Fibroblast of lung (primary cell): ENCODE results near the gene SNRK.

Experiments
- EZH2 ChIP-seq: IDR thresholded peaks from 2 replicates; pipeline ENCODE4 v1.5.1; 2012; ENCODE audit warnings: low read length, control low read depth, mild to moderate bottlenecking; ENCODE audit errors: missing control alignments
- TF ChIP-seq, protein P1 (sequence below), 2 donors: IDR thresholded peaks in 1 of 2; conservative IDR thresholded peaks in 1 of 2; 1 replicate in 1 of 2; 2 replicates in 1 of 2; pipeline ENCODE4 v1.5.1; 2011 to 2012; ENCODE audit warnings: low read length in 2 of 2, control low read depth in 1 of 2, inconsistent platforms in 1 of 2, low read depth in 1 of 2, mild to moderate bottlenecking in 1 of 2

DNA sequence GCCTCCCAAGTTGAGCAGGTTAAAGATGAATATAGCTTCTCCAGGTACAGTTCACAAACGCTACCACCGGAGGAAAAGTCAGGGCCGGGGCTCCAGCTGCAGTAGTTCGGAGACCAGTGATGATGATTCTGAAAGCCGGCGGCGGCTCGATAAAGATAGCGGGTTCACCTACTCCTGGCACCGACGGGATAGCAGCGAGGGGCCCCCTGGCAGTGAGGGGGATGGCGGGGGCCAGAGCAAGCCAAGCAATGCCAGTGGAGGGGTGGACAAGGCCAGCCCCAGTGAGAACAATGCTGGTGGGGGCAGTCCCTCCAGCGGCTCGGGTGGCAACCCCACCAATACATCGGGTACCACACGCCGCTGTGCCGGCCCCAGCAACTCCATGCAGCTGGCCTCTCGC lies 61.4 kb downstream of the SNRK start:
- TF ChIP-seq, protein P1, sequence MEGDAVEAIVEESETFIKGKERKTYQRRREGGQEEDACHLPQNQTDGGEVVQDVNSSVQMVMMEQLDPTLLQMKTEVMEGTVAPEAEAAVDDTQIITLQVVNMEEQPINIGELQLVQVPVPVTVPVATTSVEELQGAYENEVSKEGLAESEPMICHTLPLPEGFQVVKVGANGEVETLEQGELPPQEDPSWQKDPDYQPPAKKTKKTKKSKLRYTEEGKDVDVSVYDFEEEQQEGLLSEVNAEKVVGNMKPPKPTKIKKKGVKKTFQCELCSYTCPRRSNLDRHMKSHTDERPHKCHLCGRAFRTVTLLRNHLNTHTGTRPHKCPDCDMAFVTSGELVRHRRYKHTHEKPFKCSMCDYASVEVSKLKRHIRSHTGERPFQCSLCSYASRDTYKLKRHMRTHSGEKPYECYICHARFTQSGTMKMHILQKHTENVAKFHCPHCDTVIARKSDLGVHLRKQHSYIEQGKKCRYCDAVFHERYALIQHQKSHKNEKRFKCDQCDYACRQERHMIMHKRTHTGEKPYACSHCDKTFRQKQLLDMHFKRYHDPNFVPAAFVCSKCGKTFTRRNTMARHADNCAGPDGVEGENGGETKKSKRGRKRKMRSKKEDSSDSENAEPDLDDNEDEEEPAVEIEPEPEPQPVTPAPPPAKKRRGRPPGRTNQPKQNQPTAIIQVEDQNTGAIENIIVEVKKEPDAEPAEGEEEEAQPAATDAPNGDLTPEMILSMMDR (conservative IDR thresholded peaks at IDR 0.05 in 1 of 2, IDR thresholded peaks at IDR 0.05 in 1 of 2; ENCODE audit: low read depth in 1 of 2, low read length in 2 of 2), result no peak
- no peak for TF ChIP-seq EZH2
